Measurements from ENCODE around the gene SLC16A5.
A peak's percentile ranks its signal among the peaks of the same experiment; 100 is the strongest.

SLC16A5 gene

GRCh38 chr17:75098861-75099260 lies 11.1 kb downstream of the SLC16A5 start (continued):
- TF ChIP-seq CSRNP3 (CRISPR knock-in tag; IDR thresholded peaks at IDR 0.05): no peak
- TF ChIP-seq ZFP30 (CRISPR knock-in tag; IDR thresholded peaks at IDR 0.05): no peak

- TF ChIP-seq ZNF8 (CRISPR knock-in tag; IDR thresholded peaks at IDR 0.05) (no peak), ZC3H10 (CRISPR knock-in tag; IDR thresholded peaks at IDR 0.05) (no peak), TOX (CRISPR knock-in tag; IDR thresholded peaks at IDR 0.05; ENCODE audit: borderline replicate concordance) (no peak)
- ATAC-seq: no peak
These were observed 12.3 kb downstream of the SLC16A5 start for GRCh38 chr17:75099881-75100595.

- no peak for TF ChIP-seq POU6F1 (CRISPR knock-in tag; IDR thresholded peaks at IDR 0.05; ENCODE audit: borderline replicate concordance, low read depth)
- TF ChIP-seq ISL1 (CRISPR knock-in tag; IDR thresholded peaks at IDR 0.05): no peak
- no peak for TF ChIP-seq SNAI2 (CRISPR knock-in tag; IDR thresholded peaks at IDR 0.05)
- TF ChIP-seq PPARA (CRISPR knock-in tag; IDR thresholded peaks at IDR 0.05; ENCODE audit: borderline replicate concordance): no peak
- TF ChIP-seq ZFP3 (CRISPR knock-in tag; IDR thresholded peaks at IDR 0.05): no peak
- no peak for ATAC-seq
These were observed 14.6 kb downstream of the SLC16A5 start for GRCh38 chr17:75102385-75102821.

GRCh38 chr17:75103601-75104554 lies 16.1 kb downstream of the SLC16A5 start:
- no peak for TF ChIP-seq ZFP30 (CRISPR knock-in tag; IDR thresholded peaks at IDR 0.05)
- TF ChIP-seq ZNF565 (CRISPR knock-in tag; conservative IDR thresholded peaks at IDR 0.05; ENCODE audit: low read depth): no peak
- TF ChIP-seq SNAI2 (CRISPR knock-in tag; IDR thresholded peaks at IDR 0.05): no peak
- no peak for TF ChIP-seq TCF4 (CRISPR knock-in tag; IDR thresholded peaks at IDR 0.05; ENCODE audit: borderline replicate concordance)
- TF ChIP-seq ISL1 (CRISPR knock-in tag; IDR thresholded peaks at IDR 0.05): no peak
- TF ChIP-seq PATZ1 (CRISPR knock-in tag; IDR thresholded peaks at IDR 0.05; ENCODE audit: borderline replicate concordance): no peak
- TF ChIP-seq ZNF8 (CRISPR knock-in tag; IDR thresholded peaks at IDR 0.05): no peak
- no peak for TF ChIP-seq RARB (CRISPR knock-in tag; IDR thresholded peaks at IDR 0.05)
- peak; percentile 9; the same call in 1 of the 3 replicates for ATAC-seq

GRCh38 chr17:75105126-75106080 lies 17.6 kb downstream of the SLC16A5 start:
- no peak for TF ChIP-seq ZFP30 (CRISPR knock-in tag; IDR thresholded peaks at IDR 0.05)
- peak; percentile 84; the same call in 1 of the 2 replicates for TF ChIP-seq SNAI2 (CRISPR knock-in tag; IDR thresholded peaks at IDR 0.05)

GRCh38 chr17:75108193-75108592 lies 20.4 kb downstream of the SLC16A5 start:
- ATAC-seq: no peak

More at GRCh38 chr17:75105126-75106080, 17.6 kb downstream of the SLC16A5 start:
- peak; percentile 86 for ATAC-seq

More at GRCh38 chr17:75108193-75108592, 20.4 kb downstream of the SLC16A5 start:
- TF ChIP-seq CSDC2 (CRISPR knock-in tag; IDR thresholded peaks at IDR 0.05): no peak
- TF ChIP-seq CREB5 (CRISPR knock-in tag; IDR thresholded peaks at IDR 0.05; ENCODE audit: low read depth): no peak
- no peak for TF ChIP-seq GLIS3 (CRISPR knock-in tag; IDR thresholded peaks at IDR 0.05)
- TF ChIP-seq BACH2 (CRISPR knock-in tag; IDR thresholded peaks at IDR 0.05; ENCODE audit: borderline replicate concordance): no peak
- TF ChIP-seq POU6F1 (CRISPR knock-in tag; IDR thresholded peaks at IDR 0.05; ENCODE audit: borderline replicate concordance, low read depth): no peak
- no peak for TF ChIP-seq ZNF565 (CRISPR knock-in tag; conservative IDR thresholded peaks at IDR 0.05; ENCODE audit: low read depth)
- TF ChIP-seq ESRRG (CRISPR knock-in tag; IDR thresholded peaks at IDR 0.05): no peak

All from SK-N-SH treated with all-trans-retinoic acid at 6 μM for 48 hours (cell line).